ENCODE data around the gene MYOC.
"Not testable (repeated sequence)": the region's sequence is repeated elsewhere in the genome, so short reads cannot be mapped to it uniquely, and the experiment has no call there.

MYOC gene

DNA sequence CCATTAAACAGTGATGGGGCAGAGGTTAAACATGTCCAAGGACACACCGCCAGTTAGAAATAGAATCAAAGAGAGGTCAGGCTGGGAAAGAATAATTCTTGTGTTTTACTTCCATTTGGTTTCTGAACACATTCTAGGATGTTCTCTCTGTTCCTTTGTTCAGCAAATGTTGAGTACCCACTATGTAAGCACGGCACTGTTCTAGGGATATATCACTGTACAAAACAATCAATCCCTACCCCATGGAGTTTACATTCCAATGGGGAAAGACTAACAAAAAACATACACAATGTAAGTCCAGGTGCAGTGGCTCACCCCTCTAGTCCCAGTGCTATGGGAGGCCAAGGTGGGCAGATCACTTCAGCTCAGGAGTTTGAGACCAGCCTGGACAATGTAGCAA lies 24.3 kb downstream of the MYOC start:
- TF ChIP-seq ZFX (IDR thresholded peaks at IDR 0.05) = no peak
- no peak for TF ChIP-seq CTCF (conservative IDR thresholded peaks at IDR 0.05)
- H3K27ac ChIP-seq = no peak overlapping the region

DNA sequence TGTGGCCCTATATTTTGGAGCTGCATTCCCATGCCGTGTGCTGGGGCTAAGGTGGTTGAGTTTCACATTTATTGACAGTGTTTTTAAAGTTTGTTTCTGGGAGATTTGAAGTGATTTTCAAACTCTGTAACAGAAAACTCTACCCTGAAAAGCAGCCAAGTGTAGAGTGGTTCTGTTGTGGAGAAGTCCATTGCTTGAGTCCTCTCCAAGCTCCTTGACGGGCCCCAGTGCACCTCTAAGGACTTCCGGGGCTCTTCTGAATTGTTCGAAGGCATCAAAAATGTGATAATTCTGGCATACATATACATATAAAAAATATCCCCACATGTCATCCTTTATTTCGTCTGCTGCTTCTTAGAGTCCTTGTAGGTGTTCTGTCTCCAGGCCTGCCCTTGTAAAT lies 25.5 kb downstream of the MYOC start:
- no peak for TF ChIP-seq ZFX (IDR thresholded peaks at IDR 0.05)
- no peak overlapping the region for H3K27ac ChIP-seq

GRCh38 chr1:171625225-171625624 lies 27.3 kb downstream of the MYOC start:
- no peak overlapping the region for H3K27ac ChIP-seq
- no peak for TF ChIP-seq ZFX (IDR thresholded peaks at IDR 0.05)
- no peak for TF ChIP-seq CTCF (conservative IDR thresholded peaks at IDR 0.05)

DNA sequence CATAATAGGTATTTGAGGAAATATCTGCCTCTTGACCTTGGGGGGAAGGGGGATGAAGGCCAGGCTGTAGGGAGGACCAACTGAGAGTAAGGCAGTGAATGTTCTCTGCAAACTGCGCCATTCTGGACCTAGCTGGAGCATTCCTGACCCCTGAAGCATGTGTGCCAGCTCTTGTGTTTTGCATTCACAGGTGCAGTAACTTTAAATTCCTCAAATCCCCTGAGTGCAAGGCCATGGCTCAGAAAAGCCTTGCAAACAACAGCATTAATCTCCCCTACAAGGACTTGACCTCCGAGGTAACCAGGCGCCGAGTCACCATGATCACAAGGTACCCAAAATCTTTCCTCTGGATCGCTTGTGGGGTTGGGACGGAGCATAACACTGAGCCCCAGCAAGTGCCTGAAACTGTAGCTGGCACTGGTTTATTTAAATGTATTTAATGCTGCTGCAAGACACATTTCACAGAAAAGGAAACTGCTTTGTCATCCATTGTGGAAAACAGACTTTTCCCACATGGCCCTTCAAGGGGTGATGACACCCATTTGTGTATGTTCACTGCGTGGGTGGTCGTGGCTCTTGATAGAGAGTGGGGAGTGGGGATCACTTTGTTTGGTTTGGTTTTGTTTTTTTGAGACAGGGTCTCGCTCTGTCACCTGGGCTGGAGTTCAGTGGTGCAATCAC lies 28.7 kb downstream of the MYOC start:
- TF ChIP-seq CTCF (conservative IDR thresholded peaks at IDR 0.05) (no peak), ZFX (IDR thresholded peaks at IDR 0.05) (no peak)
- H3K27ac ChIP-seq = no peak overlapping the region

DNA sequence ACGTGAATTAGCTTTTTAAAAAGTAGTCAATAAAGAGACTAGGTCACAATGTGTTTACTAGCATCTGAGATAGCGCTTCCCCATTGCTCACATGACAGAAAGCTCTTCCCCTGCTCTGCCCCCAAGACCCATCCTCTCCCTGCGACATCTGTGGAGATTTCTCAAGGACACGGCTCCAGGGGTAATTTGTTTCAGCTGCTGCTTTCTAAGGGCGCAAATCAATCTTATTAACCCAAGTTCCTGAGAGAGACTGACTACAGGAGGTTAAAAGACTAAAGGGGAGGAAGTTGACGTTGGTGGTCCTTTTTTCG lies 30.4 kb downstream of the MYOC start, which contains the start of gene MYOCOS:
MYOCOS (plus strand) TSS at position 92 of the 311 bp plus-strand sequence. CDS start 1,641 bp downstream, outside the sequence.
- no peak for TF ChIP-seq ZFX (IDR thresholded peaks at IDR 0.05)
- no peak for TF ChIP-seq CTCF (conservative IDR thresholded peaks at IDR 0.05)
- H3K27ac ChIP-seq = no peak within 1 kb of the TSS

GRCh38 chr1:171616586-171616985 lies 35.9 kb downstream of the MYOC start:
- no peak overlapping the region for H3K27ac ChIP-seq
- TF ChIP-seq CTCF (conservative IDR thresholded peaks at IDR 0.05) = no peak
- TF ChIP-seq ZFX (IDR thresholded peaks at IDR 0.05) = no peak

GRCh38 chr1:171615122-171615906 lies 37.2 kb downstream of the MYOC start:
- H3K27ac ChIP-seq = not testable (repeated sequence)

DNA sequence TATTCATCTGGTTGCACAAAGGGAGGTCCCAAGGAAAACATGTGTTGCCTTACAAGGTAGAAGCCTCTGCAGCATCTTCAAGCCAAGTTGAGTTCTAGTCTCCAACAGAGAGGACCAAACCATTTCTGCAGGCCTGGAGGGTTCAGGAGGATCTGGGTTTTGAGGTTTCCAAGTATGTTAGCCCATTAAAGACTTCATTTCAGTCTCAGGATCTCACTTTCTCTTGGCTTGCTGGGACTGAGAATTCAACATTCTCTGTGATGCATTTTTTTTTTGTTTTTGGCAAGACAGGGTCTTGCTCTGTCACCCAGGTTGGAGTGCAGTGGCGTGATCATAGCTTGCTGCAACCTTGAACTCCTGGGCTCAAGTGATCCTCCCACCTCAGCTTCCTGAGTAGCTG lies 39.2 kb downstream of the MYOC start:
- no peak for TF ChIP-seq CTCF (conservative IDR thresholded peaks at IDR 0.05)
- TF ChIP-seq ZFX (IDR thresholded peaks at IDR 0.05) = no peak
- H3K27ac ChIP-seq = no peak overlapping the region
